SK-N-SH (cell line): ENCODE measurements around the gene FBXL12. TPM values are rescaled to one million over a fixed set of nuclear protein-coding genes. Genes with fewer than 3 reads are reported as not detected.

Source experiments
- polyA plus RNA-seq, 3 experiments: library from polyadenylated mRNA; depleted of rRNA; stranded (reverse); fragments of >200 nt; gene quantifications; 2 replicates each; pipeline ENCODE4 v1.2.3, GENCODE V29; 2012
- small RNA-seq, 7 experiments: library from RNA; depleted of rRNA; stranded (forward); fragments of <200 nt; gene quantifications; one replicate each; pipeline ENCODE3, GENCODE V24; 2012

FBXL12 gene
- polyA plus RNA-seq, 1 of the 3 experiments (the other 2 are of a cell fraction) = 27.1 TPM

Small RNA genes within 50 kb of the gene (small RNA-seq; reads per million reads assigned to genes)
- 0 reads per million in 7 experiments for gene RF00156

Other genes starting within 250 kb of the FBXL12 start
- gene ZNF121, start 234.6 kb downstream of the FBXL12 start, polyA plus RNA-seq (2012; rRNA removed) = 1.8 and 2.8 TPM in 2 replicates
- gene ZNF561, start 197.8 kb downstream of the FBXL12 start, polyA plus RNA-seq (2012; rRNA removed) = 18.0 and 28.1 TPM in 2 replicates
- gene ZNF562, start 144.0 kb downstream of the FBXL12 start, polyA plus RNA-seq (2012; rRNA removed) = 3.1 and 4.7 TPM in 2 replicates
- 6.7 and 7.5 TPM in 2 replicates for gene ZNF846, start 50.3 kb downstream of the FBXL12 start, polyA plus RNA-seq (2012; rRNA removed)
- 2,269 and 2,602 TPM in 2 replicates for gene UBL5, start 8.8 kb upstream of the FBXL12 start, polyA plus RNA-seq (2012; rRNA removed)
- 148 and 152 TPM in 2 replicates for gene PIN1, start 16.2 kb upstream of the FBXL12 start, polyA plus RNA-seq (2012; rRNA removed)
- gene OLFM2, start 117.4 kb upstream of the FBXL12 start, polyA plus RNA-seq (2012; rRNA removed) = 8.2 and 10.7 TPM in 2 replicates
- gene COL5A3, start 191.4 kb upstream of the FBXL12 start, polyA plus RNA-seq (2012; rRNA removed) = under 0.01 and 0.02 TPM in 2 replicates
- 0.03 TPM in 1 of 2 replicates, not detected in the other for gene RDH8, start 194.4 kb upstream of the FBXL12 start, polyA plus RNA-seq (2012; rRNA removed)